Activated T-helper 1 cell treated with Interleukin-2 at 50 U/mL for 16 hours (primary cell): ENCODE measurements around the gene TP53TG5.

ENCODE experiments used
- DNase-seq: peaks from one replicate; pipeline ENCODE4 v3.0.0-alpha.2; 2020; ENCODE audit warnings: low read depth

Gene TP53TG5

GRCh38 chr20:45323731-45324130 is 54.4 kb downstream of the TP53TG5 start:
- DNase-seq, result no peak

- no peak for DNase-seq
These were observed 55.2 kb downstream of the TP53TG5 start for GRCh38 chr20:45322952-45323383.
